Measurements from ENCODE around the gene SIGLEC6. TPM values are rescaled to one million over a fixed set of nuclear protein-coding genes. Genes with fewer than 3 reads are reported as not detected.

Gene SIGLEC6
- total RNA-seq, 1 experiment from 2014 or later, result 0.31 TPM

DNA sequence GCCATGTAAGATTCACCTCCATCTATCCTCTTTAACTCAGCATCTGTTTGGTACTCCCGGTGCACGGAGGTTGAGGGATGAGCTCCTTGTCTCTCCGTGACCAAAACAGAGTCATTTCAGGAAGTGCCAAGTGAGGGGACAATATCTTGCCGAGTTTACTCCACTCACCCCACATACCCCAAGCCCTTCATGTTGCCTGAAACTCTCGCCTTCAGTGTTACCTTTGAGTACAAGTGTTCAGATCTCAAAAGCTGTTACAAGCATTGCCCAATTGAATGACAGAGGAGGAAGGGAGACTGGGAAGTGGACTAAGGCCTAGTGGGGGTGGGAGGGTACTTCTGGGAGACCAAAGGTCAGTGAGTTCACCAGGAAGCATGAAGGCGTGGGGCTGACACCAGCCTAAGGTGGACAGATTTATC is 23.8 kb downstream of the SIGLEC6 start:
- no peak overlapping the region for H3K56ac ChIP-seq (ENCODE audit: insufficient read length, low read depth, low read length)
- Mint-ChIP-seq H3K36me3 (ENCODE audit: insufficient read depth in 1 of 3, low read depth in 3 of 3) (no peaks in the 10 kb centered on the region), H3K27me3 (ENCODE audit: low read depth) (peaks cover 18% of the 10 kb centered on the region), H3K4me3 (no peak overlapping the region), H3K4me1 (no peaks in the 10 kb centered on the region), H3K9me3 (peaks cover 51 to 97% of the 10 kb centered on the region in 2 experiments), H3K27ac (no peak overlapping the region; a peak in 1 of 7 replicates)
- no peaks in the 10 kb centered on the region for H3K27me3 ChIP-seq (ENCODE audit: insufficient read depth, low read length)
- H2BK5ac ChIP-seq (ENCODE audit: insufficient read length, low read length), result no peak overlapping the region
- H4K20me1 ChIP-seq (ENCODE audit: control insufficient read depth, insufficient read depth, insufficient read length), result no peaks in the 10 kb centered on the region
- no peak for DNase-seq
- no peaks in the 10 kb centered on the region for H3K23me2 ChIP-seq (ENCODE audit: insufficient read length, low read depth, low read length, poor library complexity, severe bottlenecking)
- no peaks in the 10 kb centered on the region for H3K79me1 ChIP-seq (ENCODE audit: insufficient read depth, low read depth, low read length, poor library complexity, severe bottlenecking)
- H3K79me2 ChIP-seq (ENCODE audit: insufficient read depth, low read length), result no peaks in the 10 kb centered on the region
- H2AK5ac ChIP-seq (ENCODE audit: insufficient read length, low read length), result no peak overlapping the region
- H4K8ac ChIP-seq (replicated peaks; ENCODE audit: insufficient read length, low read depth, low read length), result no peak overlapping the region
- H2BK15ac ChIP-seq (ENCODE audit: low read depth, low read length), result no peak overlapping the region
- no peak overlapping the region for H4K91ac ChIP-seq (ENCODE audit: insufficient read length, low read depth, low read length)
- H3K4me1 ChIP-seq (ENCODE audit: insufficient read depth, low read length), result no peaks in the 10 kb centered on the region
- no peak overlapping the region for H3K4me2 ChIP-seq (ENCODE audit: insufficient read depth, insufficient read length, low read length)
- no peak overlapping the region for H3T11ph ChIP-seq (ENCODE audit: low read length)
- no peak overlapping the region for H2BK12ac ChIP-seq (ENCODE audit: insufficient read length, low read depth, low read length)
- no peak overlapping the region for H3K4ac ChIP-seq (ENCODE audit: low read depth, low read length)
- no peak overlapping the region for H2BK20ac ChIP-seq (ENCODE audit: low read depth, low read length, poor library complexity, severe bottlenecking)
- no peak overlapping the region for H2BK120ac ChIP-seq (ENCODE audit: low read depth, low read length, poor library complexity, severe bottlenecking)
- H2AFZ ChIP-seq (ENCODE audit: low read length), result no peak overlapping the region
- no peak overlapping the region for H3K27ac ChIP-seq (ENCODE audit: insufficient read length, low read depth, low read length)
- H4K5ac ChIP-seq (ENCODE audit: insufficient read length, low read depth, low read length), result no peak overlapping the region
- no peak overlapping the region for H3K23ac ChIP-seq (ENCODE audit: insufficient read length, low read depth, low read length)
- H3K9ac ChIP-seq (ENCODE audit: extremely low read depth, insufficient read length, low read length), result no peak overlapping the region
- H3K18ac ChIP-seq (ENCODE audit: insufficient read length, low read depth, low read length), result no peak overlapping the region
- TF ChIP-seq, protein P1, sequence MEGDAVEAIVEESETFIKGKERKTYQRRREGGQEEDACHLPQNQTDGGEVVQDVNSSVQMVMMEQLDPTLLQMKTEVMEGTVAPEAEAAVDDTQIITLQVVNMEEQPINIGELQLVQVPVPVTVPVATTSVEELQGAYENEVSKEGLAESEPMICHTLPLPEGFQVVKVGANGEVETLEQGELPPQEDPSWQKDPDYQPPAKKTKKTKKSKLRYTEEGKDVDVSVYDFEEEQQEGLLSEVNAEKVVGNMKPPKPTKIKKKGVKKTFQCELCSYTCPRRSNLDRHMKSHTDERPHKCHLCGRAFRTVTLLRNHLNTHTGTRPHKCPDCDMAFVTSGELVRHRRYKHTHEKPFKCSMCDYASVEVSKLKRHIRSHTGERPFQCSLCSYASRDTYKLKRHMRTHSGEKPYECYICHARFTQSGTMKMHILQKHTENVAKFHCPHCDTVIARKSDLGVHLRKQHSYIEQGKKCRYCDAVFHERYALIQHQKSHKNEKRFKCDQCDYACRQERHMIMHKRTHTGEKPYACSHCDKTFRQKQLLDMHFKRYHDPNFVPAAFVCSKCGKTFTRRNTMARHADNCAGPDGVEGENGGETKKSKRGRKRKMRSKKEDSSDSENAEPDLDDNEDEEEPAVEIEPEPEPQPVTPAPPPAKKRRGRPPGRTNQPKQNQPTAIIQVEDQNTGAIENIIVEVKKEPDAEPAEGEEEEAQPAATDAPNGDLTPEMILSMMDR (conservative IDR thresholded peaks at IDR 0.05), result no peak
- no peaks in the 10 kb centered on the region for H3K9me3 ChIP-seq (ENCODE audit: control insufficient read depth, low read depth, low read length)
- no CpG with 5 or more reads among the region's 6 CpGs for WGBS (ENCODE audit: extremely low coverage, insufficient read length, low lambda C conversion rate)
- no peak overlapping the region for H3K14ac ChIP-seq (ENCODE audit: insufficient read depth, low read length)

Data from H9 (cell line).